NCI-H69 (cell line): ENCODE measurements around the gene TIAM2.
"Not testable (repeated sequence)": the region's sequence is repeated elsewhere in the genome, so short reads cannot be mapped to it uniquely, and the experiment has no call there.

Experiments used
- DNase-seq: peaks from one replicate; lab custom pipeline; 2025; lab: John Stamatoyannopoulos, UW

Gene TIAM2

GRCh38 chr6:155165029-155165710, 170.1 kb downstream of the TIAM2 start:
- DNase-seq: peak; percentile 36

- no peak for DNase-seq
These were observed 175.4 kb downstream of the TIAM2 start for GRCh38 chr6:155170519-155170918.

- peak; percentile 79 for DNase-seq
These were observed 176.1 kb downstream of the TIAM2 start for GRCh38 chr6:155171109-155171746.

- DNase-seq: peak; percentile 85
These were observed 176.8 kb downstream of the TIAM2 start for GRCh38 chr6:155171747-155172449.

- DNase-seq: no peak
These were observed 178.4 kb downstream of the TIAM2 start for GRCh38 chr6:155173488-155173887.

GRCh38 chr6:155174576-155175211, 179.6 kb downstream of the TIAM2 start:
- peak; percentile 98 for DNase-seq

GRCh38 chr6:155177363-155177961, 182.3 kb downstream of the TIAM2 start:
- peak; percentile 86 for DNase-seq

- no peak for DNase-seq
These were observed 186.4 kb downstream of the TIAM2 start for GRCh38 chr6:155181498-155181897.

GRCh38 chr6:155182103-155182502, 187.0 kb downstream of the TIAM2 start:
- no peak for DNase-seq

- DNase-seq: no peak
These were observed 188.0 kb downstream of the TIAM2 start for GRCh38 chr6:155183095-155183494.

GRCh38 chr6:155185041-155185440, 189.9 kb downstream of the TIAM2 start:
- not testable (repeated sequence) for DNase-seq

- peak; percentile 87 for DNase-seq
These were observed 190.4 kb downstream of the TIAM2 start for GRCh38 chr6:155185544-155185943.

- peak; percentile 31 for DNase-seq
These were observed 191.0 kb downstream of the TIAM2 start for GRCh38 chr6:155186052-155186658.

GRCh38 chr6:155187106-155187505, 192.0 kb downstream of the TIAM2 start:
- DNase-seq: no peak

- DNase-seq: no peak
These were observed 193.0 kb downstream of the TIAM2 start for GRCh38 chr6:155187994-155188706.

GRCh38 chr6:155188707-155189496, 193.8 kb downstream of the TIAM2 start:
- peak; percentile 14 for DNase-seq

- no peak for DNase-seq
These were observed 195.6 kb downstream of the TIAM2 start for GRCh38 chr6:155190677-155191076.

- no peak for DNase-seq
These were observed 198.4 kb downstream of the TIAM2 start for GRCh38 chr6:155193526-155193925.

GRCh38 chr6:155194399-155194798, 199.3 kb downstream of the TIAM2 start:
- peak; percentile 55 for DNase-seq

- DNase-seq: peak; percentile 7
These were observed 200.8 kb downstream of the TIAM2 start for GRCh38 chr6:155195903-155196302.
